ENCODE results near the gene PCED1B.
A peak's percentile ranks its signal among the peaks of the same experiment; 100 is the strongest.

Gene PCED1B

DNA sequence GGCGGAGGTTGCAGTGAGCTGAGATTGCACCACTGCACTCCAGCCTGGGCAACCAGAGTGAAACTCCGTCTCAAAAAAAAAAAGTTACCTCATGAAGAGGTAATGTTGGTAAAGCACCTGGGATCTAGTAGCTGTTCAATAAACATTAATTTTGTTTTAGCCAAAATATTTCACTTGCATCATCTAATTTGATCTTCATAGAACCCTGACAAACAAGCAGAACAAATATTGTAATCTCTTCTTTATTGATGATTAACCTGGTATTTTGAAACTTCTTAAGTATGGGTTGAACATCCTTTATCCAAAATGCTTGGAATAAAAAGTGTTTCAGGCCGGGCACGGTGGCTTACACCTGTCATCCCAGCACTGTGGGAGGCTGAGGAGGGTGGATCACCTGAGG, 149.4 kb downstream of the PCED1B start:
- peaks cover 3% of the 10 kb centered on the region for H3K4me1 Mint-ChIP-seq (ENCODE audit: low read depth)
- H3K27ac Mint-ChIP-seq, result no peak overlapping the region
- H3K4me3 Mint-ChIP-seq, result no peak overlapping the region
- intact Hi-C loops (cut with micrococcal nuclease), result loop anchor here (10.0 kb wide), 1 partner anchor 76 kb away; no protein-coding TSS in a partner anchor
- no peaks in the 10 kb centered on the region for H3K9me3 Mint-ChIP-seq
- H3K36me3 Mint-ChIP-seq (ENCODE audit: low read depth), result peaks cover 19% of the 10 kb centered on the region
- H3K27me3 Mint-ChIP-seq, result no peaks in the 10 kb centered on the region

DNA sequence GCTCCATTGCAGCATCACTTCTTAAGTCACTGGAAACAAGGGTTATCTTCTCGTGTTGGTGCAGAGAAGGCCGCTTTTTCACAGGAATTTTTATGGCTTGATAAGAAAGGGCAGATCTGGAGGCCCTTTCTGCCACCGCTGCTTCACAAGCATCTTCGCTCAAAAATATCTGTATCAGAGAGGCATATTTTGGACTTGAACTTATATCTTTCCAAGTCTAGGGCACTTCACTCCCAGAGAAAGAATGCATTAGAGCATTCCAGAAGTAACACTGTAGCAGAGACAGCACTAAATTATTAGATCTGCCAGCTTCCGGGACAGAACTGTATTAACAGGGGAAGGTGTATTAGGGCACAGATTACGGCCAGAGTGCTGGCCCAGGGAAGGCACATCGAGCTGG, 152.0 kb downstream of the PCED1B start:
- H3K27ac Mint-ChIP-seq, result no peak overlapping the region
- peaks cover 10% of the 10 kb centered on the region for H3K9me3 Mint-ChIP-seq
- H3K4me1 Mint-ChIP-seq (ENCODE audit: low read depth), result peaks cover 6% of the 10 kb centered on the region
- H3K4me3 Mint-ChIP-seq, result no peak overlapping the region
- intact Hi-C loops (cut with micrococcal nuclease), result no loop called here
- H3K27me3 Mint-ChIP-seq, result no peaks in the 10 kb centered on the region
- H3K36me3 Mint-ChIP-seq (ENCODE audit: low read depth), result peaks cover 27% of the 10 kb centered on the region

DNA sequence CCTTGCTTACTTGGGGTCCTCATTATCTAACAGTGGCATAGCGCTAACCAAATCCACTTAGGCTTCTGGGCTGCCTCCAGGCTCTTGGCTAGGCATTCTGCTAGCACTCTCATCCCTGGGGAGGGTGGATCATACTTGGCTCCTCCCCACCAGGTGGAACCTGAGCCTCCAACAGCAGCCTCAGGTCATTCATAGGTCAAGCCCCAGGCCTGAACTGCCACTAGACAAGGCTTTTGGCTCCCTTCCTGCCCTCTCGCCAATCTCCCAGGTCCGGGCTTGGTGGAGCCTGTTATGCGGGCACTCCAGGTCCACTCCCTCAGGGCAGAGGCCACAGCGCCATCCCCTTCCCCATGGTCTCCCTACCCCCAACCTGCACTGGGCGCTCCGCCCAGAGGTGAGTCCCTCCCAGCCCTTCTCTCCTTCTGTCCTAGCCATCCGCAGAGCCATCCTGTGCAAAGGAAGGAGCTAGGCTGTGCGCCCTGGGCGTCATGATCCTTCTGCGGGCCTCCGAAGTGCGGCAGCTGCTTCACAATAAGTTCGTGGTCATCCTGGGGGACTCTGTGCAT, 155.2 kb downstream of the PCED1B start:
- Mint-ChIP-seq H3K27ac (no peak overlapping the region), H3K27me3 (no peaks in the 10 kb centered on the region), H3K36me3 (ENCODE audit: low read depth) (peaks cover 29% of the 10 kb centered on the region), H3K9me3 (peaks cover 11% of the 10 kb centered on the region), H3K4me1 (ENCODE audit: low read depth) (peaks cover 11% of the 10 kb centered on the region), H3K4me3 (no peak overlapping the region)
- intact Hi-C loops (cut with micrococcal nuclease), result no loop called here

DNA sequence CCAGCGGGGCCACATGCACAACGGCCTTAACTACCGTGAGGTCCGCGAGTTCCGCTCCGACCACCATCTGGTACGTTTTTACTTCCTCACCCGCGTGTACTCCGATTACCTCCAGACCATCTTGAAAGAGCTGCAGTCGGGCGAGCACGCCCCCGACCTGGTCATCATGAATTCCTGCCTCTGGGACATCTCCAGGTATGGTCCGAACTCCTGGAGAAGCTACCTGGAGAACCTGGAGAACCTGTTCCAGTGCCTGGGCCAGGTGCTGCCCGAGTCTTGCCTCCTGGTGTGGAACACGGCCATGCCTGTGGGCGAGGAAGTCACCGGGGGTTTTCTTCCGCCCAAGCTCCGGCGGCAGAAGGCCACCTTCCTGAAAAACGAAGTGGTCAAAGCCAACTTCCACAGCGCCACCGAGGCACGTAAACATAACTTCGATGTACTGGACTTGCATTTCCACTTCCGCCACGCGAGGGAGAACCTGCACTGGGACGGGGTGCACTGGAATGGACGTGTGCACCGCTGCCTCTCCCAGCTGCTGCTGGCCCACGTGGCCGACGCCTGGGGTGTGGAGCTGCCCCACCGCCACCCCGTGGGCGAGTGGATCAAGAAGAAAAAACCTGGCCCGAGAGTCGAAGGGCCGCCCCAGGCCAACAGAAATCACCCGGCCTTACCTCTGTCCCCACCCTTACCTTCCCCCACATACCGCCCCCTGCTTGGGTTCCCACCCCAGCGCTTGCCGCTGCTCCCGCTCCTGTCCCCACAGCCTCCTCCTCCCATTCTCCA, 156.0 kb downstream of the PCED1B start:
- no peaks in the 10 kb centered on the region for H3K27me3 Mint-ChIP-seq
- H3K9me3 Mint-ChIP-seq, result peaks cover 11% of the 10 kb centered on the region
- H3K27ac Mint-ChIP-seq, result no peak overlapping the region
- intact Hi-C loops (cut with micrococcal nuclease), result no loop called here
- peaks cover 24% of the 10 kb centered on the region for H3K36me3 Mint-ChIP-seq (ENCODE audit: low read depth)
- H3K4me3 Mint-ChIP-seq, result no peak overlapping the region
- peaks cover 11% of the 10 kb centered on the region for H3K4me1 Mint-ChIP-seq (ENCODE audit: low read depth)

DNA sequence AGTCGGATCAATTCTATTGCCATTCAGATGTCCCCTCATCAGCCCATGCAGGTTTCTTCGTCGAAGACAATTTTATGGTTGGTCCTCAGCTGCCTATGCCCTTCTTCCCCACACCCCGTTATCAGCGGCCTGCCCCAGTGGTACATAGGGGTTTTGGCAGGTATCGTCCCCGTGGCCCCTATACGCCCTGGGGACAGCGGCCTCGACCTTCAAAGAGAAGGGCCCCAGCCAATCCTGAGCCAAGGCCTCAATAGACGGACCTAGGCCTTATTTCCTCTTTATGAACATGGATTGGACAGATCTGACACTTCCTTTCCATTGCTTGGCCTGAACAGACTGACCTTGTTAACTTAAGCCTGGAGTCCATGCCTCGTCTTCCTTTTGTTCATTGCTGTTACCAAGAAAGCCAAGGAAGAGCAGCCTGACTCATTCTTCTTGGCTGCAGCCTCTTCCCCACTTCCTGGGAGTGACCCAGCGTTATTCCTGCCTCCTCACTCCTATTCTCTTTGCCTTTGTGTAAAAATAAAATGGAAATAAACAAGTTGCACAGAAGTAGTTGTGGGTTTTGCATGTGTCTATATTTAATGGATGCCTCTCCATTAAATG, 156.8 kb downstream of the PCED1B start:
- Mint-ChIP-seq H3K27me3 (no peaks in the 10 kb centered on the region), H3K4me1 (ENCODE audit: low read depth) (peaks cover 11% of the 10 kb centered on the region), H3K36me3 (ENCODE audit: low read depth) (peaks cover 21% of the 10 kb centered on the region), H3K4me3 (no peak overlapping the region), H3K9me3 (peaks cover 11% of the 10 kb centered on the region), H3K27ac (peak overlapping the region; percentile 48)
- intact Hi-C loops (cut with micrococcal nuclease), result no loop called here

DNA sequence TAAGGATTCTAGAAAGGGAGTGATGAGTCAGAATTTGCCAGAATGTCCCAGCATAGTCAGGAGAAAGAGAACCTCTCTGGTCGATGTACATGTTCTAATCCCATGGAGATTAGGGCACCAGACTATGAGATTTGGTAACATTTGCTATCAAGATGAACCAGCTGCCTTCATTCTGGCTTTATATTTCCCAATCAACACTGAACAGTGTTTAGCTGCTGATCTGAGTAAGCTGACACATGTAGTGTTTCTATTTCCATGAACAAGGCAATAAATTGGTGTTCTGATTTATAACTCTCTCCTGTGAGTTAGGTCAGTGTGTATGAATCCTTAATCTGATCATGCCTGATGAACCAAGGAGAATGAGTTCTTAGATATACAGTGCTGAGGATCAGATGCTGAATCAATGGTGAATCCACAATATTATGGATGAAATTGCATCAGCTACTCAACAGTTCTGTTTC, 158.4 kb downstream of the PCED1B start:
- peaks cover 11% of the 10 kb centered on the region for H3K9me3 Mint-ChIP-seq
- H3K36me3 Mint-ChIP-seq (ENCODE audit: low read depth), result peaks cover 21% of the 10 kb centered on the region
- peaks cover 16% of the 10 kb centered on the region for H3K4me1 Mint-ChIP-seq (ENCODE audit: low read depth)
- no peak overlapping the region for H3K27ac Mint-ChIP-seq
- no peak overlapping the region for H3K4me3 Mint-ChIP-seq
- intact Hi-C loops (cut with micrococcal nuclease), result no loop called here
- no peaks in the 10 kb centered on the region for H3K27me3 Mint-ChIP-seq

DNA sequence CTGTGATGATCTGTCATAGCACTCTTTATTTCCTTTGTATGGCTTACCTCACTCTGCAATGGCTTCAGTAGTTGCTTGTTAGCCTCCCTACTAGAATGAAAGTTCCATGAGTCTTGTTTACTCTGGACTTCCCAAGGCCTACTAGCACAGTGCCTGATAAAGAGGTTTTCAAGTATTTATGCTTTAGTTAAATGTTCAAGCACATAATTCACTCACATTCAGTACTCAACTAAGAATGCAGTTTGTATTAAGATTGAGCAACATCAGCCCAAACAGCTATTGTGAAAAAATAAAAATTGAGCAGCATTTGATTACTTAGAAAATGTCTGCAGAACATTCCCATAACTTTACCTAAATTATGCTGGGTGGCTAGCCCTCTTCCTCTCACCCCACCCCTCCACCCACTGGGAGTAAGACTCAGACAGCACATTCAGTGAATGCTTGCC, 159.3 kb downstream of the PCED1B start:
- intact Hi-C loops (cut with micrococcal nuclease), result no loop called here
- Mint-ChIP-seq H3K4me1 (ENCODE audit: low read depth) (peaks cover 16% of the 10 kb centered on the region), H3K27ac (no peak overlapping the region), H3K9me3 (peaks cover 11% of the 10 kb centered on the region), H3K4me3 (no peak overlapping the region), H3K27me3 (no peaks in the 10 kb centered on the region), H3K36me3 (ENCODE audit: low read depth) (peaks cover 21% of the 10 kb centered on the region)

DNA sequence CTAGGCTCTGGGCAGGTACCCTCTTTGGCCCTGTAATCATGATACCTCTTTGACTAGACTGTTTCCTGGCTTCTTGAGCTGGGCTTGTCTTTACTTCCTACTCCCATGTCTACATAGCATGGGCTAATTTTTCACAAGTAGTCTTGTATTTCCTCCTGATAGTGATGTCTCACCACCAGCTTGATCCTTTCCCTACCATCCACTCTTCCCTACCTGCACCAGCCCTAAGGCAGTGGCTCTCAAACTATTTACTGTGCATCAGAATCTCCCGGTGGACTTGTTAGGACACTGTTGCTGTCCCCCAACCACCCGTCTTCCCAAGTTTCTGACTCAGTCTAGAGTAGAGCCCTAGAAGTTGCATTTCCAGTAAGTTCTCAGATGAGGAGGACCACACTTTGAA, 163.0 kb downstream of the PCED1B start:
- H3K9me3 Mint-ChIP-seq, result no peaks in the 10 kb centered on the region
- H3K27ac Mint-ChIP-seq, result no peak overlapping the region
- no peaks in the 10 kb centered on the region for H3K27me3 Mint-ChIP-seq
- H3K36me3 Mint-ChIP-seq (ENCODE audit: low read depth), result no peaks in the 10 kb centered on the region
- H3K4me3 Mint-ChIP-seq, result no peak overlapping the region
- intact Hi-C loops (cut with micrococcal nuclease), result no loop called here
- peaks cover 5% of the 10 kb centered on the region for H3K4me1 Mint-ChIP-seq (ENCODE audit: low read depth)

DNA sequence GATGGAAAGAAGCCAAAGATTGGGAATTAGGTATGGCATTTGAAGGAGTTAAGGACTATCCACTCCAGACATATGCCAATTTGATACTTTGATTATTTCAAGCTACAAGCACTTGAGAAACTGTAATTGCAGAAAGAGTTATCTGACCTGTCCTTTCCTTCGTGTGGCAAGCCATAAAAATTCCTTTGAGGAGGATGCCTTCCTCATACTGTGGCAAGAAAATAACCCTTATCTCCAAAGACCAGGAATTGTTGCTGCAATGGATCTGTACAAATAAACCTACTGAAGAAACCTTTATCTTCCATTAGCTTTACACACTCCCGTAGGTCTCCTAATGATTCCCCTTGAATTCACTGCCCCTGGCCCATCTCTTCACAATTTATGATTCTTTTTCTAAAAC, 165.4 kb downstream of the PCED1B start:
- Mint-ChIP-seq H3K27me3 (no peaks in the 10 kb centered on the region), H3K9me3 (no peaks in the 10 kb centered on the region), H3K4me3 (no peak overlapping the region), H3K27ac (no peak overlapping the region), H3K36me3 (ENCODE audit: low read depth) (no peaks in the 10 kb centered on the region), H3K4me1 (ENCODE audit: low read depth) (peaks cover 5% of the 10 kb centered on the region)
- intact Hi-C loops (cut with micrococcal nuclease), result no loop called here

DNA sequence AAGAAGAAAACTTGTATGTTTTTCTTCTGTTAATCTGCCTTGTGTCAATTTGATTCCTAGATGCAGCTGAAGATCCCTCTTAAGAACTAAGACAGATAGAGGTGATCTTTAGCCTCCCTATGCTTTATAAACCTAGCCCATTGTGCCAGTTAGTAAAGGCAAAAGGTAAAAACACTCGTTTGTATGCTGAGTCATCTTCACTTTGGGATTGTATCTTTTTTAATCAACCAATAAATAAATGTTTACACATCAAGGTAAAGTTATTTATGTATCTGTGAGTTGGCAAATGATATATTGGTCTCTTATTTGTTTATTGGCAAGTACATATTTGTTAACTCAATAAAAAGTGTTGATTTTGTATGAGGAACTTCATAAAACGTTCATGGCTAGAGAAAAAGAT, 166.2 kb downstream of the PCED1B start:
- H3K27ac Mint-ChIP-seq, result no peak overlapping the region
- intact Hi-C loops (cut with micrococcal nuclease), result no loop called here
- H3K27me3 Mint-ChIP-seq, result no peaks in the 10 kb centered on the region
- H3K4me1 Mint-ChIP-seq (ENCODE audit: low read depth), result peaks cover 5% of the 10 kb centered on the region
- no peaks in the 10 kb centered on the region for H3K9me3 Mint-ChIP-seq
- no peaks in the 10 kb centered on the region for H3K36me3 Mint-ChIP-seq (ENCODE audit: low read depth)
- no peak overlapping the region for H3K4me3 Mint-ChIP-seq

DNA sequence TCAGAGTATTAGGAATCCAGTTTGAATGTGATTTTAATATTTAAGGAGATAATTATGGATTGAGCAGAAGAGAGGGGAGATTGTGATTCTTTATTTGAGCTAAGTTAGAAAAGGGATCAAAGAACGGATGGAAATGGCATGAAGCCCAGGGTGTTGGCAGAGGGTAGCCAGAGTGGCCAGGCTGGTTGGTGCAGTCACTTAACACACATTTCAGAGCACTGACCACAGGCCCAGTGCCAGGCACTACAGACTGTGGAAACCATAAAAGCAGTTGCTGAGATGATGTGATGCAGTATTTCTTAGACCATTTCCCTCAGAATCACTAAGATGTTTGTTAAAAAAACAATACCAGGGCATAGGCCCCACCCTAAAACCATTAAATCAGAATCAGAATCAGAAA, 168.0 kb downstream of the PCED1B start:
- H3K27ac Mint-ChIP-seq, result no peak overlapping the region
- intact Hi-C loops (cut with micrococcal nuclease), result no loop called here

DNA sequence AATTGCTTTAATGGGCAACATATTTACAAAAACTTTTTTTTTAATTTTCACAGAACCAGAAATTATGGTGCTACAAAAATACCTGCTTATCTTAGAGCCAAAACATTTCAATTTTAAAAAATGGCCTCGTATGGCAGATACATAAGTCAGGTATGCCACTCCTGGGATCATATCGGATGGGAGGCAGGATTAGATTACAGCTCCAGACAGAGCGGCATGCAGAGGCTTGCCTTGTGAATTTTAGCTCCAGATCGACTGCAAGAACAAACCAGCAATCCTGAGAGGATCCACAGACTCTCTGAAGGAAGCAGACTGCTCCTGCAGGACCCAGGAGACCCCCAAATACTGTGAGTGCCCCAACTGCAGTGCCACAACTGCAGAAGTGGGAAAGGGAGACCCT, 169.7 kb downstream of the PCED1B start:
- H3K4me1 Mint-ChIP-seq (ENCODE audit: low read depth), result no peaks in the 10 kb centered on the region
- intact Hi-C loops (cut with micrococcal nuclease), result no loop called here
- H3K27ac Mint-ChIP-seq, result no peak overlapping the region
- H3K27me3 Mint-ChIP-seq, result no peaks in the 10 kb centered on the region
- no peak overlapping the region for H3K4me3 Mint-ChIP-seq
- no peaks in the 10 kb centered on the region for H3K36me3 Mint-ChIP-seq (ENCODE audit: low read depth)
- H3K9me3 Mint-ChIP-seq, result peaks cover 14% of the 10 kb centered on the region

More for the DNA sequence above, 168.0 kb downstream of the PCED1B start:
- no peaks in the 10 kb centered on the region for H3K27me3 Mint-ChIP-seq
- H3K9me3 Mint-ChIP-seq, result peaks cover 9% of the 10 kb centered on the region
- no peak overlapping the region for H3K4me3 Mint-ChIP-seq
- no peaks in the 10 kb centered on the region for H3K36me3 Mint-ChIP-seq (ENCODE audit: low read depth)
- peaks cover 3% of the 10 kb centered on the region for H3K4me1 Mint-ChIP-seq (ENCODE audit: low read depth)

DNA sequence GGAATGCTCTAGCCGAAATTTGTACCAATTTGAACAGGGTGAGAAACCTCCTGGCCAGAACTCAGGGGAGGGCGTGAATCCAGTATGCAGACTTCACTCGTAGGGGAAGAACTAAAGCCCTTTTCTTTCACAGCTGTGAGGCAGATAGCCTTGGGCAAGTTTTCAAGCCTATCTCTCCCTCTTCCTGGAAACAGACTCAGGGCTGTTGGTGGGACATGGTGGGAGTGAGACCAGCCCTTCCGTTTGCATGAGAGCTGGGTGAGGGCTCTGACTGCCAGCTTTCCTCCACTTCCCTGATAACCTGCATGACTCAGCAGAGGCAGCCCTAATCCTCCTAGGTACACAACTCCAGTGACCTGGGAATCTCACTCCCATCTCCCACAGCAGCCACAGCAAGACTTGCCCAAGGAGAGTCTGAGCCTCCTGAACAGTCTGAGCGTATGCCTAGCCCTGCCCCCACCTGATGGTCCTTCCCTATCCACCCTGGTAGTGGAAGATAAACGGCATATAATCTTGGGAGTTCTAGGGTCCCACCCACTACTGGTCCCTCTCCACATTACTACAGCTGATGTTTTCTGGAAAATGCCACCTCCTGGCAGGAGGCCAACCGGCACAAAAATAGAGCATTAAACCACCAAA, 170.4 kb downstream of the PCED1B start:
- Mint-ChIP-seq H3K9me3 (peaks cover 14% of the 10 kb centered on the region), H3K4me3 (no peak overlapping the region), H3K4me1 (ENCODE audit: low read depth) (no peaks in the 10 kb centered on the region), H3K27me3 (no peaks in the 10 kb centered on the region), H3K36me3 (ENCODE audit: low read depth) (no peaks in the 10 kb centered on the region), H3K27ac (no peak overlapping the region)
- intact Hi-C loops (cut with micrococcal nuclease), result no loop called here

DNA sequence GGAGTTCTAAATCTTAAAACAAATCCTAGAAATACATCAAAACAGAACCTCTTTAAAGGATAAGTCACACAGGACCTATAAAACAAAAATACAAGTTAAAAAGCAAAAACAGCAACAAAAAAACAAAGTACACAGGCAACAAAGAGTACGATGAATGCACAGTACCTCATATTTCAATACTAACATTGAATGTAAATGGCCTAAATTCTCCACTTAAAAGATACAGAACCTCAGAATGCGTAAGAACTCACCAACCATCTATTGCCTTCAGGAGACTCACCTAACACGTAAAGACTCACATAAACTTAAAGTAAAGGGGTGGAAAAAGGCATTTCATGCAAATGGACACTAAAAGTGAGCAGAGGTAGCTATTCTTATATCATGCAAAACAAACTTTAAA, 172.5 kb downstream of the PCED1B start:
- Mint-ChIP-seq H3K9me3 (peaks cover 14% of the 10 kb centered on the region), H3K27me3 (no peaks in the 10 kb centered on the region), H3K4me3 (no peak overlapping the region), H3K36me3 (ENCODE audit: low read depth) (no peaks in the 10 kb centered on the region), H3K4me1 (ENCODE audit: low read depth) (no peaks in the 10 kb centered on the region), H3K27ac (no peak overlapping the region)
- intact Hi-C loops (cut with micrococcal nuclease), result no loop called here

All from dendritic cell treated with granulocyte-macrophage colony-stimulating factor and Interleukin-4, amounts not matched to agents 40 ng/mL and 50 ng/mL, for 4 days (primary cell).